ENCODE measurements around the gene RPS15.
A peak's percentile ranks its signal among the peaks of the same experiment; 100 is the strongest.

Gene RPS15

DNA sequence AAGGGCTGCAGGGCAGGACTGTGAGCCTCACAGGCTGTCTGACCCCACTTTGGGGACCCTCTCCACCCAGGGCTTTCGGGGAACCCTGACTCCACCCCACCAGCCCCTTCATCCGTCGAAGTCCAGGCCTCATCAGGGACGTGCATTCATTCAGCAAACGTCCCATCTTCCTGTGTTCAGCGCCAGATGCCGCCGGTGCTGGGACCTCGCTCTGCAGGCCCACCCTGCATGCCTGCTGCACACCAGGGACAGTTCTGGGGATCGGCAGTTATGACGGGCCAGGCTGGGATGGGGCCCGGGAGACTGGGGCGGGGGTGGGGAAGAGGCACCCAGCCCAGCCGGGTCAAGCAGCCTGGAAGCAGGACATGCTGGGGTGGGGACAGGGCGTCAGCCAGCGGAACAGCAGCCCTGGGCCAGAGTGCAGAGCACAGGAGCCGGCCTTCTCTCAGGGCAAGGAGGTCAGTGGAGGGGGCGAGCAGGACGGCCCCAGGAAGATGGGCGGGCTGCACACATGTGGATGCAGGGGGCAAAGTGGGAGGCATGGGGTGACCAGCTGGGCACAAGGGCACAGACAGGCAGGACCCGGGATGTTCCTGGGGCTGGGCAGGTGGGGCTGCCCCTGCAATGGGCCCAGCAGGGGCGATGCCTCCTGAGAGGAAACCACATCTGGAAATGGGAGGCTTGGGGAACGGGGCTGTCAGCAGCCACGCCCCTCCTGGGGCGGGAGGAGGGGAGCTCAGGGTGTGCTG is 42.0 kb upstream of the RPS15 start:
- no peak overlapping the region for H3K27ac ChIP-seq (ENCODE audit: low read depth, low read length, severe bottlenecking)
- 80 to 89% methylated on average over 15 to 21 of the region's 25 CpGs for WGBS, 2 experiments (ENCODE audit: insufficient coverage in 2 of 2)
- H3K4me3 ChIP-seq (ENCODE audit: extremely low read depth, insufficient read depth, low read length, poor library complexity, severe bottlenecking): no peak overlapping the region
- peaks cover 39% of the 10 kb centered on the region for H3K36me3 ChIP-seq (ENCODE audit: control insufficient read depth, insufficient read depth, low read length)
- no peaks in the 10 kb centered on the region for H3K9me3 ChIP-seq (ENCODE audit: control insufficient read depth, low read length)
- peaks cover 6% of the 10 kb centered on the region for H3K4me1 ChIP-seq (ENCODE audit: control insufficient read depth, insufficient read depth, low read length, poor library complexity, severe bottlenecking)

DNA sequence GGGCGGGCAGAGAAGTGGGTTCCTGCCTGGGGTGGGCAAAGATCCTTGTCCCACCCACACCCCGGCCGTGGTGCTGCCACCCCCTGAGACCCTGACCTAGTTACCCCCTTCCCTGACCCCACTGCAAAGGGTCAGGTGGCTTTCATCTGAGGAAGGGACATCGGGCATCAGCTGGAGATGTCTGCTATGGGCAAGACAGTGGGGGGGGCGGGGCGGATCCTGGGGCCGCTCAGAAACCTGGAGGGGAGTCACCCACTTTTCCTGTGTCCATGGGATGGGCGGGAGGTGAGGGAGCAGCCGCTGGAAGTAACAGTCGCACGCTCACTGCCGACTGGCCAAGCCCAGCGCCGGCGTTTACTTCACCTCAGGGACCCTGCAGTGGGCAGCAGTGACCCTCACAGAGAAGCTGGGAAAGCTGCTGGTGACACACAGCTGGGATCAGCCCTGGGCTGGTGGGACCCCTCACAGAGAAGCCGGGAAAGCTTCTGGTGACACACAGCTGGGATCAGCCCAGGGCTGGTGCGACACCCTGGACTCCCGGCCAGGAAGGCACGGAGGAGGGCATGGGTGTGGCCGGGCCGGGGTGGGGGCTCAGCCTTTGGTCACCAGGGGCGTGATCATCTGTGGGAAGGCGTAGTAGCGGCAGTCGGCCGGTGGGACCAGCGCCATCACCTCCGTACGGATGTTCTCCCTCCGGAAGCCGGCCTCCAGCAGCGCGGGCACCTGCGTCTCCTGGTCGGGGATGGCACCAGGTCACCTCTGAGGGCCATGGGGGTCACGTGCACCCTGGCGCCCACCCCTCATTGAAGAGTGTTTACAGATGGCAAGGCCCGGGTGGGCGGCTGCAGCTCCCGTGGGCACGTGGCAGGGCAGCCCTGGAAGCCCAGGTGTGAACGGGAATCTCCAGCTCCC is 41.2 kb upstream of the RPS15 start:
- peaks cover 6% of the 10 kb centered on the region for H3K4me1 ChIP-seq (ENCODE audit: control insufficient read depth, insufficient read depth, low read length, poor library complexity, severe bottlenecking)
- no peak overlapping the region for H3K27ac ChIP-seq (ENCODE audit: low read depth, low read length, severe bottlenecking)
- WGBS, 2 experiments (ENCODE audit: insufficient coverage in 2 of 2): 92% methylated on average over 39 of the region's 42 CpGs
- no peak overlapping the region for H3K4me3 ChIP-seq (ENCODE audit: extremely low read depth, insufficient read depth, low read length, poor library complexity, severe bottlenecking)
- H3K36me3 ChIP-seq (ENCODE audit: control insufficient read depth, insufficient read depth, low read length): peaks cover 37% of the 10 kb centered on the region
- no peaks in the 10 kb centered on the region for H3K9me3 ChIP-seq (ENCODE audit: control insufficient read depth, low read length)

DNA sequence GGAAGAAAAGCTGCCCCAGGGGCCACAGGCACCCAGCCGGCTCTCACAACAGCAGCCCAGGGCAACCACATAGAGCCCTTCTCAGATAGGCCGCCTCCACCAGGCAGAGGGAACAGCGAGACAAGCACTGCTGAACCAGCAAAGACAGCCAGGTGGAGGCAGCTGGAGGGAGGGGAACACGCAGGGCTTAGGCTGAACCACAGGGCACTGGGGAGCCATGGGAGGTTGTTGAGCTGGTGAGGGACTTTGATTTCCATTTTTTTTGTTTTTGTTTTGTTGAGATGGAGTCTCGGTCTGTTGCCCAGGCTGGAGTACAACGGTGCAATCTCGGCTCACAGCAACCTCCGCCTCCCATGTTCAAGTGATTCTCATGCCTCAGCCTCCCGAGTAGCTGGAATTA is 40.4 kb upstream of the RPS15 start:
- peaks cover 9% of the 10 kb centered on the region for H3K4me1 ChIP-seq (ENCODE audit: control insufficient read depth, insufficient read depth, low read length, poor library complexity, severe bottlenecking)
- WGBS, 2 experiments (ENCODE audit: insufficient coverage in 2 of 2): 97 to 100% methylated on average over 7 to 9 of the region's 9 CpGs
- H3K9me3 ChIP-seq (ENCODE audit: control insufficient read depth, low read length): no peaks in the 10 kb centered on the region
- no peak overlapping the region for H3K27ac ChIP-seq (ENCODE audit: low read depth, low read length, severe bottlenecking)
- H3K36me3 ChIP-seq (ENCODE audit: control insufficient read depth, insufficient read depth, low read length): peaks cover 28% of the 10 kb centered on the region
- no peak overlapping the region for H3K4me3 ChIP-seq (ENCODE audit: extremely low read depth, insufficient read depth, low read length, poor library complexity, severe bottlenecking)

DNA sequence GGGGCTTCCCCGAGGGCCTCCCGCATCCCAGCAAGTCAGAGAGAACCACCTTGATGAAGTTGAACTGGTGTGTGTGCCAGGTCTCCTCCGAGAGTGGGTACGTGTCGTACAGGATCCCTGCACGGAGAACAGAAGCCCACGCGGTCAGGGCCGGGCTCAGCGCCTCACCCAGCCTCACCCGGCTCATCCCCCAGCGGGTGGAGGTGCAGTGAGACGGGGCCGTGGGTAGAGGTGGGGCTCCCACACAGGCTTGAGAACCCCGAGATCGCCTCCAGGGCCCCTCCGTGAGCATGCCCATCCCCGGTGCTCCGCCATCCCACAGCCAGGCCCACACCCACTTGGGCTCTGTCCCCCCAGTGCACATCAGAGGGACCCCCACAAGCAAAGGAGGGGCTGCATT is 39.1 kb upstream of the RPS15 start:
- H3K27ac ChIP-seq (ENCODE audit: low read depth, low read length, severe bottlenecking): no peak overlapping the region
- H3K4me1 ChIP-seq (ENCODE audit: control insufficient read depth, insufficient read depth, low read length, poor library complexity, severe bottlenecking): peaks cover 10% of the 10 kb centered on the region
- no peaks in the 10 kb centered on the region for H3K9me3 ChIP-seq (ENCODE audit: control insufficient read depth, low read length)
- H3K36me3 ChIP-seq (ENCODE audit: control insufficient read depth, insufficient read depth, low read length): peaks cover 18% of the 10 kb centered on the region
- H3K4me3 ChIP-seq (ENCODE audit: extremely low read depth, insufficient read depth, low read length, poor library complexity, severe bottlenecking): no peak overlapping the region
- 96 to 97% methylated on average over 16 to 19 of the region's 19 CpGs for WGBS, 2 experiments (ENCODE audit: insufficient coverage in 2 of 2)

- Histone ChIP-seq H3K9me3 (ENCODE audit: control insufficient read depth, low read length) (no peaks in the 10 kb centered on the region), H3K4me3 (ENCODE audit: extremely low read depth, insufficient read depth, low read length, poor library complexity, severe bottlenecking) (no peak overlapping the region), H3K27ac (ENCODE audit: low read depth, low read length, severe bottlenecking) (no peak overlapping the region), H3K36me3 (ENCODE audit: control insufficient read depth, insufficient read depth, low read length) (peaks cover 18% of the 10 kb centered on the region), H3K4me1 (ENCODE audit: control insufficient read depth, insufficient read depth, low read length, poor library complexity, severe bottlenecking) (peaks cover 10% of the 10 kb centered on the region)
- whole genome bisulfite sequencing, 2 experiments (ENCODE audit: insufficient coverage in 2 of 2): 94 to 95% methylated on average over 13 of the region's 15 CpGs
Measured at GRCh38 chr19:1399745-1400144, 38.5 kb upstream of the RPS15 start.

GRCh38 chr19:1400281-1401137 is 37.7 kb upstream of the RPS15 start:
- no peaks in the 10 kb centered on the region for H3K9me3 ChIP-seq (ENCODE audit: control insufficient read depth, low read length)
- H3K4me1 ChIP-seq (ENCODE audit: control insufficient read depth, insufficient read depth, low read length, poor library complexity, severe bottlenecking): peaks cover 10% of the 10 kb centered on the region
- no peak overlapping the region for H3K27ac ChIP-seq (ENCODE audit: low read depth, low read length, severe bottlenecking)
- peak overlapping the region; percentile 61 for H3K4me3 ChIP-seq (ENCODE audit: extremely low read depth, insufficient read depth, low read length, poor library complexity, severe bottlenecking)
- WGBS, 2 experiments (ENCODE audit: insufficient coverage in 2 of 2): 61 to 75% methylated on average over 18 to 30 of the region's 36 CpGs
- H3K36me3 ChIP-seq (ENCODE audit: control insufficient read depth, insufficient read depth, low read length): peaks cover 18% of the 10 kb centered on the region

- H3K9me3 ChIP-seq (ENCODE audit: control insufficient read depth, low read length): no peaks in the 10 kb centered on the region
- peaks cover 14% of the 10 kb centered on the region for H3K36me3 ChIP-seq (ENCODE audit: control insufficient read depth, insufficient read depth, low read length)
- 5% methylated on average over 44 to 66 of the region's 87 CpGs for WGBS, 2 experiments (ENCODE audit: insufficient coverage in 2 of 2)
- peak within 1 kb of the TSS; percentile 61 for H3K4me3 ChIP-seq (ENCODE audit: extremely low read depth, insufficient read depth, low read length, poor library complexity, severe bottlenecking)
- H3K27ac ChIP-seq (ENCODE audit: low read depth, low read length, severe bottlenecking): no peak within 1 kb of the TSS
- peaks cover 10% of the 10 kb centered on the region for H3K4me1 ChIP-seq (ENCODE audit: control insufficient read depth, insufficient read depth, low read length, poor library complexity, severe bottlenecking)
Measured at GRCh38 chr19:1401138-1401888, 36.9 kb upstream of the RPS15 start, which contains the start of gene GAMT. GAMT (minus strand) TSS chr19:1401542; CDS start chr19:1401476, 66 bp downstream.

DNA sequence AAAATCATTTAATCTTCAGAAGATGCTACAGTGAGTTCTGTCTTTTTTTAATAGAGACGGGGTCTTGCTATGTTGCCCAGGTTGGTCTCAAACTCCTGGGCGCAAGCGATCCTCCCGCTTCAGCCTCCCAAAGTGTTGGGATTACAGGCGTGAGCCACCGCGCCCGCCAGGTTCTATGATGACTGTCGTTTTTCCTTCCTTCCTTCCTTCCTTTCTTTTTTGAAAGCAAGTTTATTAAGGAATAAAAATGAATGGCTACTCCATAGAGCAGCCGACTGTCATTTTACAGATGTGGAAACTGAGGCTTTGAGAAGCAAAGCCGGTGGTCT is 36.3 kb upstream of the RPS15 start:
- Histone ChIP-seq H3K4me1 (ENCODE audit: control insufficient read depth, insufficient read depth, low read length, poor library complexity, severe bottlenecking) (peaks cover 10% of the 10 kb centered on the region), H3K9me3 (ENCODE audit: control insufficient read depth, low read length) (no peaks in the 10 kb centered on the region), H3K27ac (ENCODE audit: low read depth, low read length, severe bottlenecking) (no peak overlapping the region), H3K36me3 (ENCODE audit: control insufficient read depth, insufficient read depth, low read length) (peaks cover 14% of the 10 kb centered on the region), H3K4me3 (ENCODE audit: extremely low read depth, insufficient read depth, low read length, poor library complexity, severe bottlenecking) (peak overlapping the region; percentile 61)
- WGBS, 2 experiments (ENCODE audit: insufficient coverage in 2 of 2): 66 to 87% methylated on average over 3 to 10 of the region's 11 CpGs

- Histone ChIP-seq H3K36me3 (ENCODE audit: control insufficient read depth, insufficient read depth, low read length) (peaks cover 13% of the 10 kb centered on the region), H3K4me1 (ENCODE audit: control insufficient read depth, insufficient read depth, low read length, poor library complexity, severe bottlenecking) (peaks cover 10% of the 10 kb centered on the region), H3K4me3 (ENCODE audit: extremely low read depth, insufficient read depth, low read length, poor library complexity, severe bottlenecking) (peak overlapping the region; percentile 8), H3K27ac (ENCODE audit: low read depth, low read length, severe bottlenecking) (no peak overlapping the region), H3K9me3 (ENCODE audit: control insufficient read depth, low read length) (no peaks in the 10 kb centered on the region)
- 89 to 92% methylated on average over 17 to 25 of the region's 25 CpGs for WGBS, 2 experiments (ENCODE audit: insufficient coverage in 2 of 2)
Measured at GRCh38 chr19:1402411-1403070, 35.7 kb upstream of the RPS15 start.
